Activated naive CD4-positive, alpha-beta T cell (primary cell): ENCODE results near the gene CLIP4.
A peak's percentile ranks its signal among the peaks of the same experiment; 100 is the strongest.
"Not testable (repeated sequence)": the region's sequence is repeated elsewhere in the genome, so short reads cannot be mapped to it uniquely, and the experiment has no call there.

ENCODE experiments used
- DNase-seq, 4 experiments: peaks; one replicate each; lab custom pipeline; 2025; lab: John Stamatoyannopoulos, UW

CLIP4 gene

DNA sequence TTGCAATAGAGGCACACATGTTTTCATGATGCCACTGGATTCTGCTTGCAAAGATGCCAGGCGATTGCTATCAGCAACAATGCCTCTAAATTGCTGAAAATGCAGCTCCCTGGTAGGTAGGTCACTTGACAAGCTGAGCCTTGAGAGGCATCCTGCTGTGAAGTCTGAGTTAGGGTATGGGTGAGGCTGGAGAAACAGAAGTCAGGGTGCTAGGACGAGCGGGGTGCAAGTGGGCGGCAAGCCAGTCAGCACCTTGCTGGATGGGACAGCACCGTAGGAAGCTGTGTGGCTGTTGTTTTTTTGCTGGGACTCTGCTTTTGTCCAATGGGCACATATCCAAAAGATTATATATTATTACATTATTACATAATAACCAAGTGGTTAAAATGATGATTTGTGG, 10.5 kb upstream of the CLIP4 start:
- DNase-seq, result no peak

DNA sequence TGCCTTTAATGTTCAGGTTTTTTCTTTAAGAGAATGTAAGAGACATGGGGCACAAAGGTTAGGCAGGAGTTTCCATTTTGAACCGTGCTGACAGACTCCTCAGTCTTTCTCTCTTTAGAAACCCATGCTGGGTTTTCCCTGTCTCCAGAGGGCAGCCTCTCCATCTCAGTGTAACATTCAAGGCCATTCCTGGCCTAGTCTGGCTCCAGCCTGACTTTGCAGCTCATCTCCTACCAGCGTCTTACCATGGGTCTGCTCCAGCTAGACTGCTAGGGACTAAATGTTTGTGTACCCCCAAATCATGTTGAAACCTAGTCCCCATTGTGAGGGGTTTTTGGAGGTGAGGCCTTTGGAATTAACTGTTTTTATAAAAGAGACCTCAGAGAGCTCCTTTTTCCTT, 9.8 kb upstream of the CLIP4 start:
- no peak for DNase-seq

DNA sequence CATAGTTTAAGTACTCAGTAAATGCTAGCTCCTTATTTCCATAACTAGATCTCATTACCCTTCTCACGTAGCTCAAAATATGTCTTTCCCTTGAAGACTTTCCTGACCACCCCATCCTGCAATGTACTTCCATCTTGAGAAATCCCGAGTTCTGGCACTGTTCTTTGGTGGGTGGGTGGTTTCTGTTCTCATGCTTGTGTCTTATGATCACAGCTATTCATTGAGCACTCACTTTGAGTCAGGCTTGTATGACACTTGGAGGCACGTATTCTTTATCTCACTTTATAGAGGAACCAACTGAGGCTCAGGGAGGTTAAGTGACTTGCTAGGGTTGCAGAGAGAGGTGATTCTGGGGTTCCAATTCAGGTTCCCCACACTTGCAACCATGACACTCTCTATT, 9.0 kb upstream of the CLIP4 start:
- no peak for DNase-seq

DNA sequence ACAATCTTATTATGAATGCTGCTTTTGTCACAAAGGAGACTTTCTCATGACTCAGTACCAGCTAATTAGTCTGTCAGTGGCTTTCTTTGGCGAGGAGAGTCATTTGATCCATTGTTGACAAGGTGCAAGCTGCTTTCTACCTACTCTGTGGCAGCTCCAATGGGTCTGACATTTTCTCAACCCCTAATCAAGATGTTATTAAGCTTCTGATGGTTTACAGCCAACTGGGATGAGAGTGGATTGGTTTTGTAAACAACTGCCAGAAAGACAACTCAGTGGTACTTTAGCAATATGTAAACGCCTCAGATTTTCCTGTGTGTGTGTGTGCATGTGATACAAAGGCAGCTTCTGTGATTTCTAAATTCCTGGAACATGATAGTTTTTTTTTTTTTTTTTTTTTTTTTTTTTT, 8.2 kb upstream of the CLIP4 start:
- no peak for DNase-seq

DNA sequence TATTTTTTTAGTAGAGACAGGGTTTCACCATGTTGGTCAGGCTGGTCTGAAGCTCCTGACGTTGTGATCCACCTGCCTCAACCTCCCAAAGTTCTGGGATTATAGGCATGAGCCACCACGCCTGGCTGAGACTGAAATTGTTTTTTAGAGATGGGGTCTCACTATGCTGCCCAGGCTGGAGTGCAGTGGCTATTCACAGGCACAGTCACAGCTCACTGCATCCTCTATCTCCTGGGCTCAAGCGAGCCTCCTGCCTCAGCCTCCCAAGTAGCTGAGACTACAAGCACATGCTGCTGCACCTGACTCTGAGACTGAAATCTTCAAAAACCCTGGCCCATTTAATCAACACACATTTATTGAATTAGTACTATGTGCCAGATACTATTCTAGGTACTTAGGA, 7.7 kb upstream of the CLIP4 start:
- not testable (repeated sequence) for DNase-seq

DNA sequence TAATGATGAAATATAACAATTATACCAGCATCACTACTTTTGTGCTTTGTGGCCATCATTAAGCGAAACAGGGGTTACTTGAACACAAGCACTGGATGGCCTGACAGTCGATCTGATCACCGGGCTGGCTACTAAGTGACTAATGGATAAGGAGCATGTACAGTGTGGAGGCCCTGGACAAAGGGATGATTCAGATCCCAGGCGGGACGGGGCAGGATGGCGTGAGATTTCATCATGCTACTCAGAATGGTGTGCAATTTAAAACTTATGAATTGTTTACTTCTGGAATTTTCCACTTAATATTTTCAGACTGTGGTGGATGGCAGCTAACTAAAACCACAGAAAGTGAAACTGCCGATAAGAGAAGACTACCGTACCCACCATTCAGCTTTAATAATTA, 7.0 kb upstream of the CLIP4 start:
- DNase-seq, result no peak

DNA sequence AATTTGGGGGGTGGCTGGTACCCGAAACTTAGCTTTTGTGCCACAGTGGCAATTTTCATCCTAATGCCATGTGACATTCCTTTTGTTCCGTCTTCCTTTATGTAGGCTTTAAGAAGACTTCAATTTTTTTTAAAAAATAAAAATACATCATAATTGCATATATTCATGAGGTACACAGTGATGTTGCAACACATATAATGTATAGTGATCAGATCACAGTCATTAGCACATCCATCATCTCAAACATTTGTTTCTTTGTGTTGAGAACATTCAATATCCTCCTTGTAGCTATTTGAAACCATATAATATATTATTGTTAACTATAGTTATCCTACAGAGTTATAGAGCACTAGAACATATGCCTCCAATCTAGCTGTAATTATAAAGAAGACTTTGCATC, 6.0 kb upstream of the CLIP4 start:
- DNase-seq, result no peak

DNA sequence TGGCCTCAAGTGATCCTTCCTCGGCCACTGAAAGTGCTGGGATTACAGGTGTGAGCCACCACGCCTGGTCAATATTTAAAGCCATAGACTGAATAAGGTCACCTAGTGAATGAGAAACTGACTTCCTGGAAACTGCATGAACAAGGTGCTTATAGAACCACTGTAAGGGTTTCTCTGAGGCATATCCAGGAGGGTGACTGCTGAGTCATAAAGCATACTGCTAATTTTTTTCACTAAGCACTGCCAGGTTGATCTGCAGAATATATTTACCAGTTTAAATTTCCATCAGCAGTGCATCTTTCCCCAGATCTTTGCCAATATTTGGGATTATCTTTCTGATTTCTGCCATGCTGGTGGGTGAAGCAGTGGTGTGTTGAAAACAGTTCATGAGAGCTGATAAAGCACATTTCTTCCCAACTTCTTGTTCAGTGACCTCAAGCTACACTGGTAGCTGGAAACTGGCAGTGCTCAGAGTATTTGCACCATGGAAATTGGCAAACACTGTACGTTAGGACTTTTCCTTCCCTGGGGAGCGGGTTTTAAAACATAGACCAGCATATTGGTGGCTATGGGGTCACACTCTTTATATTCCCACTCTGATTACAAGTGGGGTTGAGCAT, 4.2 kb upstream of the CLIP4 start:
- no peak for DNase-seq

DNA sequence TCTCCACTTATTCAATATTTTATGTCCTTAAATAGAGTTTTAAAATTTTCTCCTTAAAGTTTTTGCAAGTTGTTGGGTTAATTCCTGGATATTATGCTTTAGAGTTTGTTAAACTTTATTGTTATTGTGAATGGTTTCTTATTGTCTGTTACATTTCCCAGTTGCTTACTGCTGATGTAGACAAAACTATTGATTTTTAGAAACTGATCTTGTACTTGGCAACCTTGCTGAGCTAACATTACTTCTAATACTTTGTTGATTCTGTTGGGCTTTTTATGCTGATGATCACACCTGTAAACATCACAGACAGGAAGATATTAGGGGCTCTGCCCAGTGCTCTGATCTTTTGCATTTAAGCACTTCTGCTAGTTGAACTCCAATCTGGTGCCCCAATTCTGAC, 2.8 kb upstream of the CLIP4 start:
- no peak for DNase-seq

DNA sequence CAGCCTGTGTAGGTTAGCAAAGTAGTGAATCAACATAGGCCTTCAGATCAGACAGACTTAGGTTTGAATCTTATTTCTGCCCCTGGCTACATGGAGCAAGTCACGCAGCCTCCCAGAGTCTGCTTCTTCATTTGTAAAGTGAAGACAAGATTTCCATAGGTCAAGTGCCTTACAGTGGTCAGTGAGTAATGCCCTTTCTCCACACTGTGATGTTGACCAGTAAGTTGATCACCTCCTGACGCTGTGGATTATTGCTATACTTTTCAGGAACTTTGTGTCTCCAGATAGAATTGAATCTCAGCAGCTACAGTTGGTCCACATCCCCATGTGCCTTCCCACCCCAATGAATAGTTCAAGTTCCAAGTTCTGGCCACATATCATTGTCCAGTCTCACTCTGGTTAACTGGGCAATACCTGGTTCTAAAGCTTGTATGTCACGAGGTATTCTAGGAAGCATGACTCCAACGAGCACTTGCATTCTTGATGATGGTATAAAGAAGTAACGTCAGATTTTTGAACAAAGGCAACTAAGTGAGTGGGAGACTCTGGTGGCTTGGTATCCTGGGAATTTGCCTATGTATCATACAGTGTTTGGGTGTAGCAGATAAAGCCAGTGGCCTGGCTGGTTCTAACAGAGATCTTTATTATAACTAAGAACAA, 2.1 kb upstream of the CLIP4 start:
- DNase-seq, result no peak

DNA sequence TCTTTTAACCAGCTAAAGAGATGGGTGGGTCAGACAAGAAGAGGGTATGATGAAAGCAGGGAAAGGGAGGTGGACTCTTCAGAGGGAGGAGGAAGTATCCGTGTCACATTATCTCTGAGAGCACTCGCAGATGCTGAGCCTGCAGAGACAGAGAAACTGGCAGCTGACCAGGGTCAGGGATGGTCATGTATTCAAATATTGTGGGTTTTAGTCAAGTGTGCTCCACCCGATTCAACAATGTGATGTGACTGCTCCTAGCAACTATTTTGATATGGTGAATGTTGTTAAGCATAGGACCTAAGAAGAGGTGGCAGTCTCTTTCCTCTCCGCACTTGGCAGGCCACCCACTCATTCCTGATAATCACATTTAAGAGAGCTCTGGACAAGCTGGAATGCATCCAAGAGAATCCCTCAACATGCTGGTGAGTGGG, 1.3 kb upstream of the CLIP4 start:
- DNase-seq, result no peak

DNA sequence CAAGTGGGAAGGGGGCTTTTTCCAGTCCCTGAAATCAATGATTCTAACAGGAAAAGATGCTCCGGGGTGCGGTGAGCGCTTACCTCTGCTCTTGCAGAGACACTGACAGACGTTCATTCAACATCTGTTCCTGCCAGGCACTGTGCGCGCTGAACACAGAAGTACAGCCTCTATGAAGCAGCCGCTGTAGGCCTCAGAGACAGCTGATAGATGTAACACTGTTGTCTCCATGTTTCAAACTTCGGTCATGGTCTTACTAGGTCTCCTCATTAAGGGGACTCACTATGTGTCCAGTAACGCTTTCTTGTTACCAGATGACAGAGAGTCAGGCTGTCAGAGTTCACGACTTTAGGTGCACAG, 649 bp upstream of the CLIP4 start:
- peak in 2 of 4 experiments; percentile 1 to 2 for DNase-seq

DNA sequence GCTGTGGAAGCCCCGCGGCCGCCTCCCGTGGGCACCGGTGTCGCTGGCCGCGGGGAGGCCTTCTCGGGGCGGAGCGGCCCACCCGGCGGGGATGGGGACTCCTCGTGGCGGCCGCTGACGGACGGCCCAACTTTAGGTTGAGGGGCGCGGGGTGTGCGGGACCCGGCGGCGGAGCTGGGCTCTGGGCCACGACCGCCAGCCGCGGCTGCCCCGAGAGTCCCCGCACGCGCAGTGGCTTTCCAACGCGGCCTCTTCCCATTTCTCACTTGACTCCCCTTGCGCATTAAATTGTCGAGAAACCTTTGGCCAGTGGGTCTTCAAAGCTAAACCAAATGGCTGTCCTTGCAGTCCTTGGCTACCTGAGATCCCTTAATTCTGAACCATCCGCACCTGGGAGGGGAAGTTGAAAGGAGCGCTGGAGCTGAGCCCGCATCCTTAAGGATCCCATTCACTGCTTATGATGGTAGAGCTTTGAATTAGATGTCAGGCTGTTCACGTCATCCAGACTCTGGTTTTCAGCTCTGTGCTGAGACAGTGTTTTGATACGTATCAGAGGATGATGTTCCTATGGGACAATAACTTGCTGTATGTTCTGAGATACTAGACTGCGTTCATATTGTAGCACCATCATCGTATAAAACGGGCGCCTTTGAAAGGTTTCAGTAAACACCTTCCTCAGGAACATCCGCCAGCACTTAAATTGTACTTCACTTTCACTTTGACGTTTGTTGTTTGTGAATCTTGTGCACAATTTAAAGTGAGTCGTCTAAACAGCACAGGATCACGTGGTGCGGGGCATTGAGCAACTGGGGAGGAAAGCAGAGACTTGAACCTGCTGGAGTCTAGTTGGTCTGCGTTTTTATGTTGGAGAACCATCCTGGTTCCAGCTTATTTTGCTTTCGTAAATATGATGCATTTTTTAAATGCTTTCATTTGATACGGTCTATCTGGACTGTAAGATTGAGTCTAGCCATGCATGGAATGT, 874 bp downstream of the CLIP4 start:
- peak; percentile 4 to 53 (median 18) for DNase-seq

DNA sequence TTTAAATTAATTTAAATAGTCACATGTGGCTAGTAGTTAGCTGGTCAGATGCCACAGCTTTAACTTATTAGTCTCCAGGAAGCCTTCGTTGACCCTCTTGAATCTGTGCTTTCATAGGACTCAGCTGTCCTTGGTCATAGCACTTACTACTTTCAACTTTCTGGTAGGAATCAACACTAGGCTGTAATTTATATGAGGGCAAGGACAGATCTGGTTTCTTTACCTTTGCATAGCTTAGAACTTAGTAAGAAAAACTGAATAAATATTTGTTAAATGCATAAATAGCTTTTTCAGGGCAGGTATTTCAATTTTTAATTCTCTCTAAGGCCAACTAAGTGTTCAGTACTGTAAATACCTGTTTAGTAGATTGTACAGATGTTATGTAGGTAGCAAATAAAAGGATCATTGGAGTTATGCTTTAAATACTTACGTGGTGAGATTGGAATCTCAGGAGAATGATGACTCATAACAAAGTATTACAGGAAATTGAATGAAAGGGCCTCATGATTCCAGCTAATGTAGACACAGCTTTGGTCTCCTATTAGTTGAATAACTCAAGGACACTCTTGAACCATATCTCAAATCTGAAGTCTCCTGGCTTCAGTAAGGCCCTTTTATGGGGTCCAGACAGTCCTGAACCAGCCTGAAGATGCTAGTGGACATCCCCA, 2.6 kb downstream of the CLIP4 start:
- no peak for DNase-seq

DNA sequence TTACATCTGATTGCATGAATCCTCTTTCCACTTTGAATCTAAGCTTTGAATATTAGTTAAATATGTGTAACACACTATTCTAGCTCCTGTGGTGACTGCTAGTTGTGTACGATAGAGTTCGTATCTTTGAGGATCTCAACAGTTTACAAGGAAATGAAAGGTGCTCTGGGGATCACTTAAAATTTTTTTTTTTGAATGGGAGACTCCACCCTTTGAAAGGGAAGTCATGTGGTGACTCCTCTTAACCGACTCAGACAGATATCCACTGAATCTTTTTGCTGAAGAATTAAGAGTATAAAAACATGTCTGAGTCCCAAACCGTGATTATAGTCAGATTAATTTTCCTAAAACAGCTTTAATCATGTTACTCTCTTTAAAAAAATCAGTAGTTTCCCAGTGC, 4.0 kb downstream of the CLIP4 start:
- DNase-seq, result no peak

DNA sequence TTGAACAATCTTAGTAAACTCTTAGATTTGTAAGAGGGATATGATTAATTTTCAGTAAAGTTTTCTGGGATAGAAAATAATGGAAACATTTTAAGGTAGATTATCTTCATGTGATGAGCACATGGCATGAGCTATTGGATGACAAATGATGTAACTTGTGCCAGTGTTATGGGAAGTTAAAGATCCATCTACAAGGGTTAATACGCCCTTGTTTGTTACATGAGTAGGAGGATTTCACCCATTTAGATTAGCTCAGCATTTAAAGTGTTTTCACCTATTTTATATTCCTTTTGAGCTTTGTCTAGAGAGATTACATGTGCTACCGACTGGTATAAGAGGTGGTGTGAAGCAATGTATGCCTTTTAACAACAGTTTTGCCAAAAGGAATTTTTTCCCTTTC, 5.6 kb downstream of the CLIP4 start:
- no peak for DNase-seq

DNA sequence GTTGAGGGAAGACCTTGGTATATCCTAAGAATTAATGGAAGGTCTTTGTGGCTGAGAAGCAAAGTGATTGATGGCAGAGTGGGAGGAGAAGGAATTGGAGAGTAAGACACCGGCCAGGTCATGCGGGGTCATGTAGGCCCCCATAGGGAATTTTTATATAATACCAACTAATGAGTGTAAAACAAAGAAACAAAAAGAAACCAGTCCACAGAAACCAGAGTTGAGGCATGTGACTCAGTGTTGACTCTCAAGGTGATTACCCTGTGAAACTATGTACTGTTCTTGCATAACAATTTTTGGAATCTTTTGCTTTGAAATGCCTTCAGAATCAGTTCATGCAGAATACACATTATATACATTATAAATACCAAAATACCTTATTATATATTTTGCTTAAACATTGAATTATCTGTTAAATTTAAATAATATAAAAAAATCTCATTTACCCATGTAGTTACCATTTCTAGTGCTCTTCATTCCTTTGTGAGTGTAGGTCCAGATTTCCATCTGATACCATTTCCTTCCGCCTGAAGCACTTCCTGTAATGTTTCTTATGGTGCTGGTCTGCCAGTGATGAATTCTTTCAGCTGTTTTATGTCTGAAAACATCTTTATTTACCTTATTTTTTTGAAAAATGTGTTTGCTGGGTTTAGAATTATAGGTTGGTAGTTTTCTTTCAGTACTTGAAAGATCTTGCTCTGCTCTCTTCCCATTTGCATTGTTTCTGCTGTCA, 8.6 kb downstream of the CLIP4 start:
- DNase-seq, result no peak

DNA sequence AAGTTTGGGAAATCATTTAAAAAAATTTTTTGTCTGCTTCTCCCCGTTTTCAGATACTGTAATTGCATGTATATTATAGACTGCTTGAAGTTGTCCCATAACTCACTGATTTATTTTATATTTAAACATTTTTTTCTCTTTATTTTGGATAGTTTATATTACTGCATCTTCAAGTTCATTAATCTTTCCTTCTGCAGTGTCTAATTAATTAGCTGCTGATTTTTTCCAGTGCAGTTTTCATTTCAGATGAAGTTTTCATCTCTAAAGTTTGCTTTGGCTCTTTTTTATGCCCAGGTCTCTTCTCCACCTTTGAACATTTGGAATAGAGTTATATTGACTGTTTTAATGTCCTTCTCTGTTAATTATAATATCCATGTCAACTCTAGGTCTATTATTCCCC, 9.3 kb downstream of the CLIP4 start:
- DNase-seq, result no peak

DNA sequence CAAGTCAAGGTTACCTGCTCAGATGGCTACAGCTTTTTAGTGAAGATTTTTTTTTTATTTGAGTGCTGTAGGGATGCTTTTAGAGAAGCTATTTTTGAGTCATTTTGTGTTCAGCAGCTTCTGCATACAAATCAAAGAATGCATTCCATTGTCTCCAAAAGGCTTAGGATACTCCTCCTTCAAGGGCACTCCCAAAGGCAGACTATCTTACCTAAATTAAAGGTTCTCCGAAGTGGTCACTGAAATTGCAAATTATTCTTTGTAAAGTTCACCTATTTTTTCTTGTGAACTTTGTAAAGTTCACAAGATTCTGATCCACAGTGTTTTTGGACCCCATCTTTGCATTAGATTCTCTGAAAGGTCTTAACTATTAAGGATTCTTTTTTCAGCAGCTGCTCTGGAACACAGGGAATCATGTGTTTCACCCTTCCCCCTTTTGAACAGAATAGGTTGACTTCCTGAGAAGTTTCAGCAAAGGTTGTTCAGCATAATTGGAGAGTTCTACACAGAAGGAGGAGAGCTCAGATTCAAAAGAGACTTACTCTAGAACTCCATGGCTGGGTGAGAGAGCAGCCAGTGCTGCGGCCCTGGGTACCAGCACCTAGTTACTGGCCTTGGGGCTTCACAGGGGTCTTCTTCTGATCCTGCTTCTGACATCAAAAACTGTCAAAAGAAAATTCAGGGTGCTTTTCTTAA, 14.5 kb downstream of the CLIP4 start:
- DNase-seq, result no peak

DNA sequence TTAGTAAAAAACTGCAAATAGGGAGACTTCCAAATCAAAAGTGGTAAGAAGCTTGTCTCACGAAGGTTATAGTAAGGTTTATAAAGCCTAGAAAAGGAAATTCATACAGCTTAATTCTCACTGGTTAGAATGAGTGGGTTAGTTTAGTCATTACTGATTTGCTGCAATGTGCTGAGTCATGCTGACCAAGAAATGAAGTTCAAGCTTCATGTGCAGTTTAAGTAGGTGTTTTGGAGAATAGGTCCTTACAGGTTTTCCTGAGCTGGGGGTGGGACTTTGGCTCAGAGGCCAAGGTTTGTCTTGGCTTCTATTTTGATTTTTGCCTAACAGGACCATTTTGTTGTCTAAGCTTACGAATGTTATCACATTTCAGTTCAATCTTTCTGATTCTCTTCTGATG, 15.1 kb downstream of the CLIP4 start:
- no peak for DNase-seq

DNA sequence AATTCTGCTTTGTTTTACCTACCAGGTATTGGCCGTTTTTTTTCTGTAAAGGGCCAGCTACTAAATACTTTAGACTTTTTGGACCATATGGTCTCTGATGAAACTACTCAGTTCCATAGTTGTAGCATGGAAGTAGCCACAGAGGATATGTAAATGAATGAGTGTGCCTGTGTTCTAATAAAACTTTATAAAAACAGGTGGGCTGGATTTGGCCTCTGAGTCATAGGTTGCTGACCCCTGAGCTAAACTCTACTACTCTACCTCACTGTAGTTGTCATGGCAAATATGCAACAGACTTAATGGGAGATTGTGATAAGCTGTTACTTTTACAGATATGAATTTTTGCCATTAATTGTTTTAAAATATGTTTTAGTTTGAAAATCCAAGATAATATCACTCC, 19.7 kb downstream of the CLIP4 start:
- no peak for DNase-seq
